NB4 (cell line): Measurements from ENCODE around the gene MSX1.

Experiments used
- DNase-seq: peaks from one replicate; pipeline ENCODE4 v3.0.0; 2010; ENCODE audit warnings: low read depth
- H3K4me3 ChIP-seq: one replicate; pipeline ENCODE4 v1.5.1; 2011; ENCODE audit warnings: mild to moderate bottlenecking, low read depth, low read length, moderate library complexity
- MYC ChIP-seq: IDR thresholded peaks from 2 replicates; pipeline ENCODE4 v1.6.1; 2011; ENCODE audit warnings: low read depth, low read length
- POLR2A ChIP-seq: IDR thresholded peaks from 2 replicates; pipeline ENCODE4 v1.6.1; 2011; ENCODE audit warnings: mild to moderate bottlenecking; ENCODE audit not compliant: insufficient read length; ENCODE audit errors: extremely low read depth
- TF ChIP-seq, protein P1 (sequence below): IDR thresholded peaks from one replicate; pipeline ENCODE4 v1.5.1; 2012; ENCODE audit warnings: low read depth, low read length
- TF ChIP-seq, protein P2 (sequence below): IDR thresholded peaks from 2 replicates; pipeline ENCODE4 v1.6.1; 2011; ENCODE audit warnings: low read depth, low read length

MSX1 gene

DNA sequence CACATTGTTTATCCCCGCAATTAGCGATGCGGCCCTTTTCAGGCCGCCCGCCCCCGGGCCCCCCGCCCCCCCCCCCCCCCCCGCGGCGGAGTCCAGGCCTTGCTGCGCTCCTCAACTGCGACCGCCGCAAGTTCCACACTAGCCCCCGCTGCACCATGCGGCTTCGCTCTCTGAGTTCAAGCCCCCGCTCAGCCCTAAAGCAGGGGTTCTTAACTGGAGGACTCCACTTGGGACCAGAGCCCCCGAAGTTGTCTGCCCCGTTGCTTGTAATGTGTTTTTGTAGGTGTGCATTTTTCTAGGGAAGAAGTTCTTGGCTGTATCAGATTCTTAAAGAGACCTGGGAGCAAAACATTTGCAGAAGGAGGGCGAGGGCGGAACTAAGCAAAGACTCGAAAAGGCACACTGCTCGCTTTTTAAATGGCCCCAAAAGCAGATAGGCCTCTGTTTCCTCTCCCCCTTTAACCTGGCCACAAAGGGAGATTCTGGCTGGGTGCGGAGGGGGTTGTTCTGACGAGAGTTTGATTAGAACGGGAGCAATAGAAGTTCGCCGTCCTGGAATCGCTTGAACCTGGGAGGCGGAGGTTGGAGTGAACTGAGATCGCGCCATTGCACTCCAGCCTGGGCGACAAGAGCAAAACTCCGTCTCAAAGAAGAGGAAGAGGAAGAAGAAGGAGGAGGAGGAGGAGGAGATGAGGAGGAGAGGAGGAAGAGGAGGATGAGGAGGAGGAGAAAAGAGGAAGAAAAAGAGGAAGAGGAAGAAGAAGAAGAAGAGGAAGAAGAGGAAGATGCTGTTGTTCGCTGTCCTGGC is 2.3 kb upstream of the MSX1 start:
- H3K4me3 ChIP-seq = no peak overlapping the region
- no peak for TF ChIP-seq MYC
- TF ChIP-seq, protein P1, sequence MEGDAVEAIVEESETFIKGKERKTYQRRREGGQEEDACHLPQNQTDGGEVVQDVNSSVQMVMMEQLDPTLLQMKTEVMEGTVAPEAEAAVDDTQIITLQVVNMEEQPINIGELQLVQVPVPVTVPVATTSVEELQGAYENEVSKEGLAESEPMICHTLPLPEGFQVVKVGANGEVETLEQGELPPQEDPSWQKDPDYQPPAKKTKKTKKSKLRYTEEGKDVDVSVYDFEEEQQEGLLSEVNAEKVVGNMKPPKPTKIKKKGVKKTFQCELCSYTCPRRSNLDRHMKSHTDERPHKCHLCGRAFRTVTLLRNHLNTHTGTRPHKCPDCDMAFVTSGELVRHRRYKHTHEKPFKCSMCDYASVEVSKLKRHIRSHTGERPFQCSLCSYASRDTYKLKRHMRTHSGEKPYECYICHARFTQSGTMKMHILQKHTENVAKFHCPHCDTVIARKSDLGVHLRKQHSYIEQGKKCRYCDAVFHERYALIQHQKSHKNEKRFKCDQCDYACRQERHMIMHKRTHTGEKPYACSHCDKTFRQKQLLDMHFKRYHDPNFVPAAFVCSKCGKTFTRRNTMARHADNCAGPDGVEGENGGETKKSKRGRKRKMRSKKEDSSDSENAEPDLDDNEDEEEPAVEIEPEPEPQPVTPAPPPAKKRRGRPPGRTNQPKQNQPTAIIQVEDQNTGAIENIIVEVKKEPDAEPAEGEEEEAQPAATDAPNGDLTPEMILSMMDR = no peak
- TF ChIP-seq, protein P2, sequence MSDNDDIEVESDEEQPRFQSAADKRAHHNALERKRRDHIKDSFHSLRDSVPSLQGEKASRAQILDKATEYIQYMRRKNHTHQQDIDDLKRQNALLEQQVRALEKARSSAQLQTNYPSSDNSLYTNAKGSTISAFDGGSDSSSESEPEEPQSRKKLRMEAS = no peak
- no peak for DNase-seq

DNA sequence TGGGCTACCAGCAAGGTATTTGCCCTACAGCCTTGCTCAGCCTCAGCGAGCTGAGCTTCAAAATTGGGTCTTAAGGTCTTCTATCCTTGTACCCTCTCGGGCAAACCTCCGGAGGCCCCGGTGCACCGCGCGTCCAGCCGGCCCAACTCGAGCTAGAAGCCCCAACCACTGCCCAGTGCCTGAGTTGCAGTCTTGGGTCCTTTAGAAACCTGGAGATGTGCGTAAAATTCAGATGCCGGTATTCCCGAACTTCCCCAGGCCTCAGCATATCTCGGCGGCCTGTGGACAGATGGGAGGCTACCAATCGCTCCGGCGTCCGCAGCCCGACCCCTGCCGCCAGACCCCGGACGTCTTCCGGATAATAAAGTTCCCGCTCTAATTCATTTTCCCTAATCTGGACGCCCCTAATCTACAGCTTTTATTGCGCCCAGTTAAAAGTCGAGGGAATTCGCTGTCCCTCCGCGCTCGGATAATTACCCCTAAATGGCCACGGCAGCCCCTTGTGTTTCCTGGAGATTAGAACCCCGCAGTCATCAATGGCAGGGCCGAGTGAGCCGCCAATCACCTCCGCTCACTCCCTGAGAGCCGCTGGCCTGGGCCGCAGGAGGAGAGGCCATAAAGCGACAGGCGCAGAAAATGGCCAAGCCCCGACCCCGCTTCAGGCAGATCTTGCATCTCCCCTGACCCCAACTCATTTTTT is 1.5 kb upstream of the MSX1 start:
- DNase-seq = no peak
- no peak for TF ChIP-seq POLR2A
- TF ChIP-seq, protein P1 = no peak
- no peak overlapping the region for H3K4me3 ChIP-seq

DNA sequence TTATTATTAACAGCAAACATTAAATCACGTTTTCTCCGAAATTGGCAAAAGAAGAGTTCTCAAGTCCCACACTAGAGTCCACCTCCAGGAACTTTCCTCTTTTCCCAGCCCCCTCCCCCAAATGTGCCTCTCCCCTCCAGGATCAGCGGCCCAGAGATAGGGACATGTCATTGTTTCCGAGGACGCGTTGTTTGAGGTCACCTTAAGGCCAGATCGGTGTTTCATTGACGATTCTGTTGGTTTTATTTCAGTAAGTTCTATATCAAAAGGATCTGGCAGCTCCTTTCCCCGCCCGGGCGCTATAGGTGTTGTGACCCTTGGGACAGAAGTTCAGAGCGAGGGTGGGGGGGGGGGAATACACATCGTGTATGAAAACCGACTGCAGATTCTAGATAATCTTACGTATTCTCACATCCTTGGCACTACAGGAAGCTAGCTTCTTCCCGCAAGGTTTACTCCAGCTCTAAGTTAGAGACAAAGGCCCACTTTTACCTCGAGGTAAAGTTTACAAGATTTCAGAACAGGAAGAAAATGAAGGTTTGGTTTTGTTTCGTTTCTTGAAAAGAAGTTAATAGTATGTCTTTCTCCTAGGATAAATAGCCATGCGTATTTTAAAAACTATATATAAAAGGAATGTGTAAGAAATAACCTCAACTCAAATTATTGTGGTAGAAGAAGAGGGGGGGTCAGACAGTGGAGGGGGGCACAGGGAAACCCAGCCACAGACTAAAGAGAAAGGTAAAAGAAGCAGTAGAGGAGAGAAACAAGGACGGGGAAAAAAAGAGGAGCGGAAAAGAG is 739 bp upstream of the MSX1 start:
- peak overlapping the region; percentile 33 for H3K4me3 ChIP-seq
- TF ChIP-seq, protein P1 = no peak
- TF ChIP-seq, protein P2 = no peak
- TF ChIP-seq POLR2A (no peak), MYC (no peak)
- DNase-seq = no peak

DNA sequence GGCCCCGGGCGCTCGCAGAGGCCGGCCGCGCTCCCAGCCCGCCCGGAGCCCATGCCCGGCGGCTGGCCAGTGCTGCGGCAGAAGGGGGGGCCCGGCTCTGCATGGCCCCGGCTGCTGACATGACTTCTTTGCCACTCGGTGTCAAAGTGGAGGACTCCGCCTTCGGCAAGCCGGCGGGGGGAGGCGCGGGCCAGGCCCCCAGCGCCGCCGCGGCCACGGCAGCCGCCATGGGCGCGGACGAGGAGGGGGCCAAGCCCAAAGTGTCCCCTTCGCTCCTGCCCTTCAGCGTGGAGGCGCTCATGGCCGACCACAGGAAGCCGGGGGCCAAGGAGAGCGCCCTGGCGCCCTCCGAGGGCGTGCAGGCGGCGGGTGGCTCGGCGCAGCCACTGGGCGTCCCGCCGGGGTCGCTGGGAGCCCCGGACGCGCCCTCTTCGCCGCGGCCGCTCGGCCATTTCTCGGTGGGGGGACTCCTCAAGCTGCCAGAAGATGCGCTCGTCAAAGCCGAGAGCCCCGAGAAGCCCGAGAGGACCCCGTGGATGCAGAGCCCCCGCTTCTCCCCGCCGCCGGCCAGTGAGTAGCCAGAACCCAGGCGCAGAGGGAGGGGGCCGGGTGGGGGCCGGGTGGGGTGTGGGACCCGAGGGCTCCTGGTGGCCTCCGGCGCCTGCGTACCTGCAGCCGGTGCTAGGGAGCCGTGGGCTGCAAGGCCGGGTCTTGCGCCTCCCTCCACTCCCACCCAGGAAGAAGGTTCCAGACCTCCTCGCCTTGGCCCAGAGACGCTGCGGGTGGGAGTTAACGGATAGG is 534 bp downstream of the MSX1 start:
- H3K4me3 ChIP-seq = peak overlapping the region; percentile 47
- DNase-seq = peak; percentile 51

DNA sequence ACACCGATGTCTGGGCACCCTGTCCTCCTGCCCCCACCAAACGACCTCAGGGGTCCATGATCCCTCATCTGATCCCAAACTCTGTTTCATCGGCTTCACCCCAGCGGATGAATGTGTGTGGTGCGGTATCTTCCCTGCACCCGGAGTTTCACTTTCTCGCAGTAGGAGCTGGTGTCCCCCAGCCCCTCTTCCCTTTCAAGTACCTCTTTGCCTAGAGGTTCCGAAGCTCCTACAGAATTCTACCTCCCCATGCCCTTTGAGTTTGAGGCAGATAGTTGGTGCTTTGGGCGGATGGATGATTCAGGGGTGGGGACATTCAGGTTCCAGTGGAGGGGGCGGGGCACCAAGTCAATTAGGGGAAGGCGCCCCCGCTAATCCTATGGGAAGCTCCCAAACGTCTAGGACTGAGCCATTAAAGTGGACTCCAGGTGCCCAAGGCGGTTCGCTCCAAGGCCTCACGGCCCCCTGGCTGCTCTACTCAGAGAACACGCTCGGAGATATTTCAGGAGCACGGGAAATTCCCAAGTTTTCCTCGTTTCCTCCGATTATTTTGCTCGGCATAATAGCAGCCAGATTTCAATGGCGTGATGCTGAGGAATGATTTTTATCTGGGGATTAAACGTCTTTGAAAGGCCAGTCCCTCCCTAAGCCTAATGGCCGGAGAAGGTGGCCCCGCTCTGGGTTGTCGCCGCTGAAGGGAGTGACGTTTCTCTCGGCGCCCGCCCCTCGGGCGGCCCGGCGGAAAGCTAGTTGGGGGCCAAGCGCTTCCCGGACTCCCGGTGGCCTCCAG is 1.3 kb downstream of the MSX1 start:
- DNase-seq = peak; percentile 51
- H3K4me3 ChIP-seq = peak overlapping the region; percentile 47
- TF ChIP-seq POLR2A = no peak
- TF ChIP-seq, protein P1 = no peak
- TF ChIP-seq MYC = no peak
- TF ChIP-seq, protein P2 = no peak

More for the DNA sequence above, 534 bp downstream of the MSX1 start:
- TF ChIP-seq, protein P2 = no peak
- TF ChIP-seq MYC = no peak; the same call in 1 of the 2 replicates
